Activated naive CD8-positive, alpha-beta T cell treated with anti-CD3 and anti-CD28 coated beads, Interleukin-2, amount 50 U/mL, for 24 hours (primary cell): Measurements from ENCODE around the gene GCSAM.
A peak's percentile ranks its signal among the peaks of the same experiment; 100 is the strongest.

Source experiments
- ATAC-seq: fragments of 150-1000 bp; cut with Tn5 transposase; one replicate; pipeline ENCODE4 v1.10.0; 2021
- DNase-seq: peaks from one replicate; pipeline ENCODE4 v3.0.0; 2021
- H3K27ac Mint-ChIP-seq: one replicate; pipeline ENCODE4 v1.8.0; 2021; ENCODE audit warnings: mild to moderate bottlenecking, mixed read lengths
- H3K27me3 Mint-ChIP-seq: one replicate; pipeline ENCODE4 v1.8.0; 2021; ENCODE audit warnings: mixed read lengths
- H3K36me3 Mint-ChIP-seq: one replicate; pipeline ENCODE4 v1.8.0; 2021; ENCODE audit warnings: low read depth, mixed read lengths
- H3K4me1 Mint-ChIP-seq: one replicate; pipeline ENCODE4 v1.8.0; 2021; ENCODE audit warnings: mixed read lengths
- H3K4me3 Mint-ChIP-seq: one replicate; pipeline ENCODE4 v1.8.0; 2021; ENCODE audit warnings: mild to moderate bottlenecking, moderate library complexity, mixed read lengths
- H3K9me3 Mint-ChIP-seq: one replicate; pipeline ENCODE4 v1.8.0; 2021; ENCODE audit warnings: mixed read lengths

The GCSAM gene

DNA sequence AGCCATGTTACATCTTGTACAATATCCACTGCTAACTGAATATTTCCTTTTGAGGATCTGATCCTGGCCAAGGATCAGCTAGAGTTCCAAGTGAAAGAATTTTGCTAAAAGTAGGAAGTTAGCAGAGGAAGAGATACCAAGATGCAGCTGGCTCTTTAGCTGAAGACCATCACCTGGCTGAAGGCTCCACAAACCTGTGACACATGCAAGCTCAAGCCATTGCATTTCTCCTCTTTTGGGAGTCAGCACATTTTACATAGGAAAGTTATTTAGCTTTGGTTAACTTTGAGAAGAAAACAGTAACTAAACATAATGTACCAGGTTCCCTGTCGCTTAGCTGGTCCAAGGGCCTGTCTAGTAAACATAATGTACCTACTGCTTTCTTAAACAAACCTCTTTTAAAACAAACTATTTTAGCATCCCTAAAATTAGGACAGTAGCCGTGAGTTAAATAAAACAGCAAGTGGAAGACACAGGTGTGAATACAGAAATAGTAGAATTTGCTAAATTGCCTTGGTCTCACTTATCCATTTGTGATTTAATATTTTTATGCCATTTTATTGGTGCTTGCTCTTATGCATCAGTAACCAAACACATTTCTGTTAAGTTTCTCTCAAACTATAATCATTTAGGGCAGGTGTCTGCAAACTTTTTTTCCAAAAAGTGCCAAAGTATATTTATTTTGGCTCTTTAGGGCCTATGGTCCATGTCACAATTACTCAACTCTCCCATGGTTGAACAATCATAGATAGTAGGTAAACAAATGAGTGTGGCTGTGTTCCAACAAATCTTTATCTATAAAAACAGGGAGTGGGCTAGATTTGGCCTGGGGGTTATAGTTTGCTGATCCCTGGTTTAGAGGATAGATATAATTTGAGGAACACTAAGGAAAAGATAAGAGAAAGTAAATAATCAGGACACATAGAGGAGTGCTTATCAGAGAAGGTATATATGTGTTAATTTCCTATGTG is 11.2 kb downstream of the GCSAM start:
- Mint-ChIP-seq H3K4me3 (no peak overlapping the region), H3K27me3 (no peaks in the 10 kb centered on the region), H3K9me3 (no peaks in the 10 kb centered on the region), H3K27ac (no peak overlapping the region), H3K4me1 (peaks cover 56% of the 10 kb centered on the region), H3K36me3 (peaks cover 9% of the 10 kb centered on the region)
- ATAC-seq (no peak), DNase-seq (no peak)

DNA sequence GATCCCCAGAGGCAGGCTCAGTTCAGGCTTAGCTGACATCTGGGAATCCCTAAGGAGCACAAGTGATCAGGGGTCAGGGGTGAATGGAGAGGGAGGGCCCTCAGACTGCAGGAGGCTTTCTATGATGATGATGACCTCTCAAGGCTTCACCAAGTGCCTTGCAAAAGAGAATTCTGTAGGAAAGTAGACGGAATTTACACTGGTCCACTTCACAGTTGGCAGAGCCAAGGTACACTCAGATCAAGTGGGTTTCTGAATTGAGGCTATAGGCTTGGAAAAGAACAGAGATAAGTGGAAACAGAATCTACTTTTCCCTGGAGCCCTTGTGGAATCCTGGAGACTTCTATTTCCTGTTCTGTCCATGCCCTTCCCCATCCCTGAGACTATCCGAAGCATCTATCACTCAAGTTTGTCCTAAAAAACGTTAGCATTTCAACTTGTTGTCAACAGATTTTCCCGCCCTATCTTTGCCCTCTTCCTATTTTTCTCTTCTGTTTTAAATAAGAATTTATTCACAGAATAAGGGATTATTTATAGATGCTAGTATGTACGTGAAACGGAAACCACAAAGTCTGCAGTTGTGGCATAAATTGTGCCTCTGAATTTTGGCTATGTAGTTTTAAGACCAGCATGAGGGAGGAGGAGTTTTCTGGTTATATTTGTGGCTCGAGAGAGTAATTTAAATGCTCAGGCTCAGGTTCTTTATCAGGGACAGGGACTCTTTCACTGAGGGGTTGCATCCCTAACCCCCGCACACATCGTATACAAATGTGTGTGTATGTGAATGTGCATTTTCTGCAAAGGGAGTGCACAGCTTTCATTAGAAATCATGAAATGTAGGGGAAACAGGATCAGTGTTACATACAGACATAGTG is 12.8 kb downstream of the GCSAM start:
- Mint-ChIP-seq H3K27ac (peak overlapping the region; percentile 61), H3K9me3 (no peaks in the 10 kb centered on the region), H3K4me3 (no peak overlapping the region), H3K36me3 (peaks cover 10% of the 10 kb centered on the region), H3K27me3 (no peaks in the 10 kb centered on the region), H3K4me1 (peaks cover 55% of the 10 kb centered on the region)
- ATAC-seq (no peak), DNase-seq (no peak)

DNA sequence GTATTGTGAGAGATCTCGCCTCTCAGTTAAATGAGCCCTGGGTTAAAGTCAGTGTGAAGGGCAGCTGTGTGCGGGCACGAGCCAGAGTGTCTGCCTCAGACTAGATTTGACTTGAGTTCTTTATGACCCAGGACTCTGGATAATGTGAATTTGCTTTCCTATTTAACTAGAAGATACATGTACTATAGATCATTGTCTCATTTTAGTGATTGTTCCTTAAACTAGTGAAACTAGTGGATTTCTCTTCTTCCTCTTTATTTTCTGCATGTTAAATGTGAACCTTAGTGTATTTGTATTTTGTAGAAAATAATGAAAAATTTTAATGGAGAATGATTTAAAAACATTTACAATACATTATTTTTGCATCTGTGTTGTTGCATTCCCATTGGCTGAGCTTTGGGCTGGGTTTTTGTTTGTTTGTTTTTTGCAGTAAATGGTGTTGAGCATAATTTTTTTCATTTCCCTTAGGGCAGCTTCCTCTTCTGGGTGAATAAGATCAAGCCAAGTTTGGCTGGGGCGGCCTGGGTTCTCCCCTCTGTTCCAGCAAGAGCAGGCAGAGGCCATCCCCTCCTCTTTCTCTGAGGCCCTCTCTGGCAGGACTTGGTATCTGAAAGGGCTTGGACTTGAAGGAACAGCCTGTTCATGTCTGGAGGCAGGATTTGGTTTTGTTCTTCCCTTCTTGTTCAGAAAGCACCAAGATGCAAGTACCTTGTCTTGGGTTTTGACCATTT is 15.0 kb downstream of the GCSAM start:
- Mint-ChIP-seq H3K9me3 (no peaks in the 10 kb centered on the region), H3K4me1 (peaks cover 65% of the 10 kb centered on the region), H3K27me3 (no peaks in the 10 kb centered on the region), H3K36me3 (peaks cover 3% of the 10 kb centered on the region), H3K27ac (peak overlapping the region; percentile 24), H3K4me3 (no peak overlapping the region)
- no peak for DNase-seq
- peak; percentile 64 for ATAC-seq

DNA sequence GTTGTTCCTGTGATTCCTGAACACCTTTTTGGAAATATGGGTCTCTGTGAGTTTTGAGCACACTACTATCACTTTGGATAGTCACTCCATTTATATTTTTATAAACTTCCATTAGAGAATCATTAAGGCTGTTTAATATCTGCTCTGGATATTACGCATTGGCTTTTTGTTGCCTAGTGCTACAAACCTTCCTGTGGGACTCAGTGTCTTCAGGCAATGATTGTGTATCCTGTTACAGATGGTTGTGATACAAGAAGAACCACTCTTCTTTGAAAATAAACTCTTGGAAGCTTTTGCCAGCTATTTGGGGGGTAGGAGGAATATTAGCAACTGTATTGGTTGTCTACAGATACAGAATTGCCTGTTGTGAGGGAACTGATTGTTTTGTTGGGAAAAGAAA is 15.6 kb downstream of the GCSAM start:
- Mint-ChIP-seq H3K4me1 (peaks cover 67% of the 10 kb centered on the region), H3K36me3 (peaks cover 3% of the 10 kb centered on the region), H3K27ac (peak overlapping the region; percentile 24), H3K4me3 (no peak overlapping the region), H3K27me3 (no peaks in the 10 kb centered on the region), H3K9me3 (no peaks in the 10 kb centered on the region)
- ATAC-seq: no peak
- no peak for DNase-seq

DNA sequence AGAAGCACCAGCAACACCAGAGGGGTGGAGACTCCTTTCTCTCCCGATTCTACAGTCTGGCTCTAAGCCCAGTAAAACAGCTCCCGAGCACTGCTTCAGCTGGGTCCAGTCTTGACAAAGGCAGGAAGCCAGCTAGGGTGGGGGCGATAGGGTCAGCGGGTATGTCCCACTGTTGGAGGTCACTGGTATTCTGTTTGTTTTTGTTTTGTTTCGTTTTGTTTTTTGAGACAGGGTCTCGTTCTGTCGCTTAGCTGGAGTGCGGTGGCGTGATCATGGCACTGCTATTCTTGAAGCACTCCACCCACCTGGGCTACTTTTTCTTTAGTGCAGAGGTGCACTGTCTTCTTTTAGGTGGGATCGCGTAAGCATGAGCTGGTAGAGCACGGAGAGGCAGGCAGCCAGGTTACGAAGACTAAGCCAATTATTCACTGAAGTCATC is 16.3 kb downstream of the GCSAM start:
- Mint-ChIP-seq H3K36me3 (peaks cover 3% of the 10 kb centered on the region), H3K4me1 (peaks cover 71% of the 10 kb centered on the region), H3K4me3 (no peak overlapping the region), H3K27me3 (no peaks in the 10 kb centered on the region), H3K9me3 (no peaks in the 10 kb centered on the region), H3K27ac (no peak overlapping the region)
- ATAC-seq (no peak), DNase-seq (no peak)

DNA sequence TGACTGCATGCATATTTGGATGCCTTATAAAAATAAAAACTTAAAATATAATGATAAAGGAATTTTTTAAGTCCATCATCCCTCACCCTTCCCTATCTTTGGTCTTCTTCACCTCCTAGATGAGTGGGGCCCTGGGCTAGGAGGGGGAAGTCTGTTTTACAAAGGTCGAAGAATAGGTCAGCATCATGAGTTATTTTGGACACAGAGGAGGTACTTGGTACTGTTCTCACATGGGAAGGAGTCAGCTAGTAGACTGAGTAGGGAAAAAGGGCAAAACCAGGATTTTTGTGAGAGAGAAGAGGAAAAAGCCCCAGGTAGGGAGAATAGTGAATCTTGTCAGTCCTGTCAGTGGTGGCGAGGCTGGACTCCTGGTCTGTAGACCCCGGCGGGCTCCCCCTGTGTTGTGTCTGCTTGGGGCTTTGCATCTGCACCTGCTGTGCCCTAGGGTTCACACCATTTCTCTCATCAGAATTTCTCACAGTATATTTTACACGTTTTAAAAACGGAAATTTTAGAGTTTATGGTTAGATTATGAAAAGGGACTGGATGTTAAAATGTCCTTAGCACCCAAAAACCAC is 17.2 kb downstream of the GCSAM start:
- Mint-ChIP-seq H3K4me3 (no peak overlapping the region), H3K36me3 (peaks cover 3% of the 10 kb centered on the region), H3K27ac (peak overlapping the region; percentile 71), H3K4me1 (peaks cover 65% of the 10 kb centered on the region), H3K9me3 (no peaks in the 10 kb centered on the region), H3K27me3 (no peaks in the 10 kb centered on the region)
- DNase-seq: no peak
- ATAC-seq: no peak

DNA sequence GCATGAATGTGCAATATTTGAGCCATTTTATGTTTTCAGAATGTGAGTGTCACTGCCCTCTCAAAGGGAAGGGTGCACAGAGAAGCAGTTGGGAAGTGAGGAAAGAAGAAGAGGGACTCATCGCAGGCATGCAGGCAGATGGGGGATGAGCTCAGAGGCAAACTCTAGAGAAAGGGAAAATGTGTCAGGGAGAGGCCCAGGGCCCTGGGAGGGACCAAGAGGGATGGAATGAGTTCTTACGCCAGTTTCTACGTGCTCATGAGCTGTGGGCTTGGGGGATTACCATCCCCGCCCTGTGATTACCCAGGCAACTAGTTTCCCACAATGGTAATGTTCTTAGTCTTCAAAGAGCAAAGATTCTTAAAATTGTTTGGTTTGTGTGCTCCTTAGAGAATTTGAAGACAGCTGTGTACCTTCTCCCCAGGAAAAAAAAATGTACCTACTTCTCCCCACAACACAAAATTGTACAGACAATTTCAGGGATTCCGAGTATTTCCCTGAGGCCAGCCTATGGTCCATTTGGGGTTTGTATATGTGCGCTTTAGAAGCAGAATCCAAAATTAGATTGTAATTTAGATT is 17.8 kb downstream of the GCSAM start:
- peak; percentile 41 for ATAC-seq
- no peak for DNase-seq
- H3K27me3 Mint-ChIP-seq: no peaks in the 10 kb centered on the region
- peak overlapping the region; percentile 64 for H3K27ac Mint-ChIP-seq
- H3K4me3 Mint-ChIP-seq: no peak overlapping the region
- peaks cover 3% of the 10 kb centered on the region for H3K36me3 Mint-ChIP-seq
- peaks cover 59% of the 10 kb centered on the region for H3K4me1 Mint-ChIP-seq
- H3K9me3 Mint-ChIP-seq: no peaks in the 10 kb centered on the region

DNA sequence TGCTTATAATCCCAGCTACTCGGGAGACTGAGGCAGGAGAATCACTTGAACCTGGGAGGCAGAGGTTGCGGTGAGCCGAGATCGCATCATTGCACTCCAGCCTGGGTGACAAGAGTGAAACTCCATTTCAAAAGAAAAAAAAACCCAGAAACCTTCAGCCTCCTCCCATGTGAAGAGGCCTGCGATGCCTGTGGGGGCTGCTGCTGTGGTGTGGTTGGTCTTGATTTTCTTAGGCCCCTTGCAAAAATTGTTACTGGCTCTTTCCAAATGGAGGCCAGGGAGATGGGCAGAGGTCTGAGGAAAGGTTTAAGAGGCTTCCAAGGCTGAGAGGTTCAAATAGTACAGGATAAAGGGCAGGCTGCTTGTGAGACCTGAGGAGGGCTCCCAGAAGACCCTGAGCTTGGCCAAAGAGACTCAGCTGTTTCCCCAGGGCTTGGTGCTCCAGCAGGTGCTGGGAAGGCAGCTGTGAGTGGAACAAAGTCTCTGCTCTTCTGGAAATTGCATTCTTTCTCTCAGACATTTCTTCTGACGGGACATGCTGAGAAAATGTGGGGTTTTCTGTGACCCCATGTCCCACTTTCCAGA is 18.4 kb downstream of the GCSAM start:
- Mint-ChIP-seq H3K36me3 (peaks cover 3% of the 10 kb centered on the region), H3K4me3 (no peak overlapping the region), H3K4me1 (peaks cover 53% of the 10 kb centered on the region), H3K27ac (peak overlapping the region; percentile 64), H3K9me3 (no peaks in the 10 kb centered on the region), H3K27me3 (no peaks in the 10 kb centered on the region)
- no peak for ATAC-seq
- no peak for DNase-seq

DNA sequence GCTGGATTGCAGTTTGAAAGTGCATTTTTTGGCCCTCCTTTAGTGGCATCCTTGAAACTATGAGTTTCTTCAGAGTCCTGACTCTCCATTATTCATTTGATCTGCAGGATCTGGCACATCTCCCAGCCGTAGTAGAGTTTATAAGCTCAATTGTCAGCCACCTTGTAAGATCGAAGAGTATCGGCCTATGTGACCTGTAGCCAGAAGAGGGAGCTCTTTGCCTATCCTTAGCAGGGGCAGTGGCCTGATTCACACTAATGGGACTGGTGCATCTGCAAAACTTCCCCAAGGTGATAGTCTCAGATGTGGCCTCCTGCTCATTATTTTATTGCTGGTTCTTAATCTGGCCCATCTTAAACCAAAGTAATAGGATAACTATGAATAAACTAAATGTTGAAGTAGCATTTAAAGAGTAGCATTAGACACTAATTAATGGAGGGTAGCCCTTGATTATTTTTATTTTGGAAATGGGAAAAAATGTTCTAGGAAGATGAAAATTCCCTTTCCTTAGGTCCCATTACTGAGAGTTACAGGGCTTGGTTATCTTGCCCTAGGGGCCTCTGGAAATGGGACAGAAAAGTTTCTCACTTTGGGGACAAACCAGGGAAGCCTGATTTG is 21.2 kb downstream of the GCSAM start:
- no peaks in the 10 kb centered on the region for H3K9me3 Mint-ChIP-seq
- DNase-seq (peak; percentile 58), ATAC-seq (peak; percentile 89)
- no peaks in the 10 kb centered on the region for H3K27me3 Mint-ChIP-seq
- H3K36me3 Mint-ChIP-seq: peaks cover under 1% of the 10 kb centered on the region
- H3K4me3 Mint-ChIP-seq: no peak overlapping the region
- H3K27ac Mint-ChIP-seq: no peak overlapping the region
- H3K4me1 Mint-ChIP-seq: peaks cover 31% of the 10 kb centered on the region

DNA sequence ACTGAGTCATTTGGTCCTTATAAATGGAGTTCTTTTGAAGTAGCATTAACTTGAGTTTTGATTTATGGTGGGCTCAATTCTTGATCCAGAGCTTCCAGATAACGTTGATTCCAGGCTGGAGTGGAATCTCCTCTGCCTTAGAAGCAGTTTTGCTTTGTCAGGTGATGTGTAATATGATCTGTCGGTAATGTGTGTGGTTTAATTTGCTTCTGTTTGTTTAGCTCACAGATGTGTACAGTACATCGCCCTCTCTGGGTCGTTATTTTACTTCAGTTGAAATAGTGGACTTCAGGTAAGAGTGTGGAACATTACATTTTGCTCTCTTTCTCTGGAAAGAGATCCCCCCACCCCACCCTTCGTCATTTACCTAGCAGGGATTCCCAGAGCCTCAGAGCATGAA is 23.7 kb downstream of the GCSAM start:
- no peak for DNase-seq
- Mint-ChIP-seq H3K4me1 (peaks cover 14% of the 10 kb centered on the region), H3K4me3 (no peak overlapping the region), H3K36me3 (no peaks in the 10 kb centered on the region), H3K9me3 (no peaks in the 10 kb centered on the region), H3K27ac (no peak overlapping the region), H3K27me3 (no peaks in the 10 kb centered on the region)
- no peak for ATAC-seq

DNA sequence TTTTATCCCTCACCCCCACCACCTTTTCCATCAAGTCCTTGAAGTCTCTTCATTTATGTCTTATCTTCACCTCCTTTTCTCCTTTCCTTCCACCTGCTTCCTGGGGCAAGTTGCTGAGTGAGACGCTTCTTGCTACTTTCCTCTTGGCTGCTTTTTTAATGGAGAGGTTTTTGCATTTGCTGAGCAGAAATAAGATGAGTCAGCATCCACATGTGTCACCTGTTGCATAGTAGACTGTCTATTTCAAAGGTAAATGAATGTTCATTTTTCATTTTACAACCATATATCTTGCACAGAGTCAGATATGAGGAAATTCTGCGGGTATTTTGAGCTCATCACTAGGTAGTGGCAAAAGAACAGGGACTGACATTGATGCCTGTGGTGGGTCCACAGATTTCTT is 28.3 kb downstream of the GCSAM start:
- DNase-seq: no peak
- Mint-ChIP-seq H3K4me1 (peaks cover 3% of the 10 kb centered on the region), H3K9me3 (no peaks in the 10 kb centered on the region), H3K27me3 (no peaks in the 10 kb centered on the region), H3K4me3 (no peak overlapping the region), H3K27ac (no peak overlapping the region), H3K36me3 (no peaks in the 10 kb centered on the region)
- no peak for ATAC-seq

DNA sequence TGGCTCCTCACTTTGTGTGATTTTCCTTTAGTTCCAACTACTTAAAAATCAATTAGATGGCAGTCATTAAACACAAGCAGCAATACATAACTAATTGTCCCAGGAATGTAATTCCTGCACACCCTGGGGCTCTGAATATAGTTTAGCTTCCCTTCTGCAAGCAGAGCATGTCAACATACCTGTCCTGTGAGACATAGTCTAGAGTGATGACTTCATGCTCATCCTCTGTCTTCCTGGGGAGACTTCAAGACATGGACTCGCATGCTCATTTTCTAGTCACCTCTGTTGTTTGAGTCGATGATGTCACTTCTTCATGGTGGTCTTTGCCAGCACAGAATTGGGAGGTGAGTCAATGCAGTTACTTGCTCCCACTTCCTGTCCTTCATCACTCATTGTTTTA is 31.1 kb downstream of the GCSAM start:
- no peak for DNase-seq
- no peak overlapping the region for H3K27ac Mint-ChIP-seq

DNA sequence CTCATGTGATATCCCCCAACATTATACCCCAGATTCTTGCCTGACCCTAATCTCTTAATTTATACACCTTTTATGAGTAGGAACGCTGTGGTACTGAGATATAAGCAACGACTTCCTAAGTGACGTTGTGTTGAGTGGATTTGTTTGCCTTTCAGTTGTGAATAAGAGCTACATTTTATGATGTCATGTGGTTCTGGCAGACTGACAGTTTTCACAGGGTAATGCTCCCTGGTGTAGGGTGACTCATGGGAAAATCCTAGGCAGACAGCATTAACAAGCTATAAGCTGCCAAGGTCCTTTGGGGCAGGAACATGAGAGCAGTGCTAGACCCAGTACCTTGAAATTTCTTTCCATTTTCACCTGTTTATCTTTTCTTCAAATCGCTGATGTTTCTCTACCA is 35.7 kb downstream of the GCSAM start:
- ATAC-seq (peak; percentile 99), DNase-seq (no peak)

More for the DNA sequence above, 31.1 kb downstream of the GCSAM start:
- Mint-ChIP-seq H3K9me3 (no peaks in the 10 kb centered on the region), H3K36me3 (no peaks in the 10 kb centered on the region), H3K4me3 (no peak overlapping the region), H3K27me3 (no peaks in the 10 kb centered on the region), H3K4me1 (peaks cover 13% of the 10 kb centered on the region)
- ATAC-seq: no peak

More for the DNA sequence above, 35.7 kb downstream of the GCSAM start:
- no peaks in the 10 kb centered on the region for H3K9me3 Mint-ChIP-seq
- H3K27ac Mint-ChIP-seq: no peak overlapping the region
- peaks cover 26% of the 10 kb centered on the region for H3K4me1 Mint-ChIP-seq
- no peak overlapping the region for H3K4me3 Mint-ChIP-seq
- H3K27me3 Mint-ChIP-seq: no peaks in the 10 kb centered on the region
- H3K36me3 Mint-ChIP-seq: no peaks in the 10 kb centered on the region
